GM12873 (cell line): Measurements from ENCODE around the gene RBM22.

Experiments used
- TF ChIP-seq, protein P1 (sequence below): IDR thresholded peaks from 2 replicates; pipeline ENCODE4 v1.5.1; 2012; ENCODE audit warnings: low read depth, mild to moderate bottlenecking, moderate library complexity, low read length, control low read depth; ENCODE audit not compliant: insufficient read depth; ENCODE audit errors: missing control alignments

Gene RBM22

DNA sequence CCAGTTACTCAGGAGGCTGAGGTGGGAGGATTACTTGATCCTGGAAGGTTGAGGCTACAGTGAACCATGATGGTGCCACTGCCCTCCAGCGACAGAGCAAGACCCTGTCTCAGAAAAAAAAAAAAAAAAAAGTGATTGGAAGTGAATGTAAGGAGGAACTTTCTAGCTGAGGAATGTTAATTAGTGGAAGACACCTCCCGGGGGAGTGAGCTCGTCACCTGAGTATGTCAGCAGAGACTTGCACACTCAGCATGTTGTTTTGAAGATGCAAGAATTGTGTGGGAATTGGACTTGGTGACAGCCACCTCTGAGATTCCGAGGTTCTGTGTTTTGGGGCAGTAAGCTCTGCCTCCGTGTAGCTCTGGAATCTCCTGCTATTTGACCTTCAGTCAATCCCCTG, 56.8 kb downstream of the RBM22 start:
- TF ChIP-seq, protein P1, sequence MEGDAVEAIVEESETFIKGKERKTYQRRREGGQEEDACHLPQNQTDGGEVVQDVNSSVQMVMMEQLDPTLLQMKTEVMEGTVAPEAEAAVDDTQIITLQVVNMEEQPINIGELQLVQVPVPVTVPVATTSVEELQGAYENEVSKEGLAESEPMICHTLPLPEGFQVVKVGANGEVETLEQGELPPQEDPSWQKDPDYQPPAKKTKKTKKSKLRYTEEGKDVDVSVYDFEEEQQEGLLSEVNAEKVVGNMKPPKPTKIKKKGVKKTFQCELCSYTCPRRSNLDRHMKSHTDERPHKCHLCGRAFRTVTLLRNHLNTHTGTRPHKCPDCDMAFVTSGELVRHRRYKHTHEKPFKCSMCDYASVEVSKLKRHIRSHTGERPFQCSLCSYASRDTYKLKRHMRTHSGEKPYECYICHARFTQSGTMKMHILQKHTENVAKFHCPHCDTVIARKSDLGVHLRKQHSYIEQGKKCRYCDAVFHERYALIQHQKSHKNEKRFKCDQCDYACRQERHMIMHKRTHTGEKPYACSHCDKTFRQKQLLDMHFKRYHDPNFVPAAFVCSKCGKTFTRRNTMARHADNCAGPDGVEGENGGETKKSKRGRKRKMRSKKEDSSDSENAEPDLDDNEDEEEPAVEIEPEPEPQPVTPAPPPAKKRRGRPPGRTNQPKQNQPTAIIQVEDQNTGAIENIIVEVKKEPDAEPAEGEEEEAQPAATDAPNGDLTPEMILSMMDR: no peak

DNA sequence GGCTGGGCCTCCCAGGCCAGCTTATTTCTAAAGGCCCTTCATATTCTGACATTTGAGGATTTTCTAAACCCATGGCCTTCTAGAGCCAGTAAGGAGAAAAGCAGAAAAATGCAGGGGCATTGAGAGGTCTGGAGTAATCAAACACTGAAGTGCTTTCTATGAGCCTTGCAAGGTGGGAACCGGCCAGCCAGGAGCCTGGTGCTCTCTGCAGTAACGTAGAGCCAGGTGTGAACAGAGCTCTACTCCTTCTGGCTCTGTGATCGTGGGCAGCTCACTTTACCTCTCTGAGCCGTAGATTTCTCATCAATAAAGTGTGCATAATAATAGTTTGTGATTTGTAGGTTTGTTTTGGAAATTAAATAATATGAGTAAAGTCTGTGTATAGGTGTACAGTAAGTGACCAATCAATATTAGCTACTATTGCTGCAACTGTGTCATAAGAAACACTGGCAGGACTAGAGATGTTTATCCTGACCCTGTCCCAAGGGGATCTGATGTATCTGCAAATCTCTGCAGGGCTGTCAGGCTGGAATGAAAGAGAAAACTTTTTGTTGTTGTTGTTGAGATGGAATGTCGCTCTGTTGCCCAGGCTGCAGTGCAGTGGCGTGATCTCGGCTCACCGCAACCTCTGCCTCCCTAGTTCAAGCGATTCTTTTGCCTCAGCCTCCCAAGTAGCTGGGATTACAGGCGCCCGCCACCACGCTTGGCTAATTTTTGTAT, 57.7 kb downstream of the RBM22 start:
- TF ChIP-seq, protein P1: no peak

DNA sequence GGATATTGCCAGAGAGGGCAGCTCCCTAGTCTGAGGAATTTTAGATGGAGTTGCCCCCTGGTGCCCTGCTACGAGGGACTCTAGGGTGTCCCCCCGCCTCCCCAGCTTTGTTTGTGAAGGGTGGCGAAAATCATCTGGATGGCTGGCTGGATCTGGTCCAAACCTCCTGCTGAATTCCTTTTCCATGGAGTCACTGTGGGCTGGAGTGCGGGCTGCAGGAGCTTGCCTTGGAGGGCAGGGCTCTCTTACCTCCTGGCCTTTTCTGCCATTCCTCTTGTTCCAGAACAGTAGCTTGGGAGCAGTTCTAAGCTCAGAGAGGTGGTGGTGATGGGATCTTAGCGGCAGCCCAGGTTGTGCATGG, 58.3 kb downstream of the RBM22 start:
- TF ChIP-seq, protein P1: no peak

DNA sequence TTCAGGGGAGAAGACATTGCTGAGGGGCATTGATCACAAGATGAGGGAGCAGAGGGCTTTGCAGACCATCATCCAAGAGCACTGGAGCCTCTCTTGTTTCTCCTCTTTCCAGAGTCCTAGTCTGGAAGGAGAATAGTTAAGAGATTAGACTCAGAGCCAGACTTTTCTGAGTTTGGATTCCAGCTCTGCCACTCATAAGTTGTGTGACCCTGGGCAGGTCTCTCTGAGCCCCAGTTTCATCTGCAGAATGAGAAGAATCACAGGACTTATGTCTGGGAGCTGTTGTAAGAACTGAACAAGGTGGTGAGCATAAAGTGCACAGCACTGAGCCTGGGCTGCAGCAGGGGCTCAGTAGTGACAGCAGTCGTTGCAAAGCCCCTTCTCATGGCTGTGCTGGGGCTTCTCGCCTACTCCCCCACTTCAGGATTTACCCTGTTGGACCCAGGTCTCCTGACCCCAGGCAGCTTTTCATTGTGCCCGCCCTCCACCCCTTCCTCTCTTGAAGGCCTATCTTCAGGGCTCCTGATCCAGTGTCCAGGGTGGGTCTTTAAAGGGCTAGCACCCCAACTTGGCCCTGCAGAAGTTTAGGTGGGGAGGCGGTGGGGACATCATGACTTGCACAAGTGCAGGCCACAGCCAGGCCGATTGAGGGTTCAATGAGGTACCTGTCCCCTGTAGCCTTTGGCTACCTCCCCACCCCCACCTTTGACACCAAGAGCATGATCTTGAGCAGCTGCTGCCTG, 58.9 kb downstream of the RBM22 start:
- TF ChIP-seq, protein P1: no peak

DNA sequence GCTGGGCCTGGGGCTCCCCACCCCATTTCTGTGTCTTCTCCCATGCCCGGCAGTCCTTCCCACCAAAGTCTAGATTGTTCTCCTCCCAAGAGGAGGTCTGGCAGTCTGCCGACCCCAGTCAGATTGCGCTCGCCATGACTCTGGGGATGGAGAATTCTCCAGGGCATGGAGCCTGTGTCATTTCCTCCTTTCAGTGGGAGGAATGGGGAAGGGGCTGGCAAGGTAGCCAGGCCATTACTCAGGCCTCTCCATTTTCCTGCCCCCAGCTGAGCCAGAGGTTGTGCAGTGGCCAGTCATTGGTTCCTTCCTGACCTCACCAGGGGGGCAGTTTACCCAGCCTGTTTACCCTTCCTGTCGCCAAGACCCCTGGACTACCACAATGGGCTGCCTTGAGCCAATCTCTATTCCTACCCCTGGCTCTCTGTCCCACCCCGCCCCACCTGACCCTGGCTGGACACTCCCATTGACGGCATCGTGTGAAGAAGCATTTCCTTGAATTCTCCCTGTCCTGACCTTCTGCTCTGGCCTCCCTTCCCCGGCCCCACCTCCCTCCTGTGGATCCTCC, 59.8 kb downstream of the RBM22 start:
- TF ChIP-seq, protein P1: no peak
